Gastroesophageal sphincter (tissue), 3 donors: ENCODE results near the gene MKNK2.

Experiments
- CTCF ChIP-seq, 4 experiments: fragments of 200-600 bp in 2 of 4; fragments of 450-650 bp in 2 of 4; sonication (generic) in 1 of 4; IDR thresholded peaks; one replicate each; pipeline ENCODE4 v1.5.1; 2017 to 2019; ENCODE audit warnings: antibody characterized with exemption in 4 of 4, mild to moderate bottlenecking in 2 of 4, moderate library complexity in 2 of 4
- EP300 ChIP-seq: sonication (generic); formaldehyde crosslinking; IDR thresholded peaks from one replicate; pipeline ENCODE4 v1.6.1; 2017; ENCODE audit warnings: antibody characterized with exemption, mild to moderate bottlenecking
- POLR2A ChIP-seq, 2 donors: fragments of 450-650 bp; IDR thresholded peaks; one replicate each; pipeline ENCODE4 v1.6.1; 2017; ENCODE audit warnings: antibody characterized with exemption in 2 of 2, mild to moderate bottlenecking in 2 of 2, moderate library complexity in 1 of 2
- POLR2AphosphoS5 ChIP-seq: sonication (generic); formaldehyde crosslinking; IDR thresholded peaks from one replicate; pipeline ENCODE4 v1.6.1; 2017; ENCODE audit warnings: antibody characterized with exemption

- TF ChIP-seq POLR2A (IDR thresholded peaks at IDR 0.05) (no peak), CTCF (IDR thresholded peaks at IDR 0.05) (no peak), EP300 (no peak), POLR2AphosphoS5 (no peak)
These were observed 46.3 kb upstream of the MKNK2 start for GRCh38 chr19:2097203-2097885.
